ENCODE data around the gene KCNH1.
"Not testable (repeated sequence)": the region's sequence is repeated elsewhere in the genome, so short reads cannot be mapped to it uniquely, and the experiment has no call there.

The KCNH1 gene

GRCh38 chr1:211099393-211099792 is 34.6 kb downstream of the KCNH1 start:
- DNase-seq (ENCODE audit: low read depth): no peak
- H3K4me3 ChIP-seq (ENCODE audit: low read length): no peak overlapping the region
- no peak for TF ChIP-seq CTCF (conservative IDR thresholded peaks at IDR 0.05; ENCODE audit: low read depth, low read length)

GRCh38 chr1:211095381-211095780 is 38.6 kb downstream of the KCNH1 start:
- no peak for TF ChIP-seq CTCF (conservative IDR thresholded peaks at IDR 0.05; ENCODE audit: low read depth, low read length)
- H3K4me3 ChIP-seq (ENCODE audit: low read length): no peak overlapping the region
- no peak for DNase-seq (ENCODE audit: low read depth)

- TF ChIP-seq CTCF (conservative IDR thresholded peaks at IDR 0.05; ENCODE audit: low read depth, low read length): no peak
- no peak for DNase-seq (ENCODE audit: low read depth)
- H3K4me3 ChIP-seq (ENCODE audit: low read length): no peak overlapping the region
Observed at GRCh38 chr1:211092955-211093354, 41.0 kb downstream of the KCNH1 start.

- no peak for TF ChIP-seq CTCF (conservative IDR thresholded peaks at IDR 0.05; ENCODE audit: low read depth, low read length)
- no peak overlapping the region for H3K4me3 ChIP-seq (ENCODE audit: low read length)
- DNase-seq (ENCODE audit: low read depth): no peak
Observed at GRCh38 chr1:211091867-211092266, 42.1 kb downstream of the KCNH1 start.

- DNase-seq (ENCODE audit: low read depth): no peak
- no peak overlapping the region for H3K4me3 ChIP-seq (ENCODE audit: low read length)
- no peak for TF ChIP-seq CTCF (conservative IDR thresholded peaks at IDR 0.05; ENCODE audit: low read depth, low read length)
Observed at GRCh38 chr1:211089536-211089935, 44.4 kb downstream of the KCNH1 start.

GRCh38 chr1:211088156-211088555 is 45.8 kb downstream of the KCNH1 start:
- no peak for DNase-seq (ENCODE audit: low read depth)
- H3K4me3 ChIP-seq (ENCODE audit: low read length): no peak overlapping the region
- TF ChIP-seq CTCF (conservative IDR thresholded peaks at IDR 0.05; ENCODE audit: low read depth, low read length): no peak

GRCh38 chr1:211082824-211083223 is 51.1 kb downstream of the KCNH1 start:
- no peak overlapping the region for H3K4me3 ChIP-seq (ENCODE audit: low read length)
- TF ChIP-seq CTCF (conservative IDR thresholded peaks at IDR 0.05; ENCODE audit: low read depth, low read length): no peak
- no peak for DNase-seq (ENCODE audit: low read depth)

- H3K4me3 ChIP-seq (ENCODE audit: low read length); DNase-seq (ENCODE audit: low read depth): not testable (repeated sequence)
Observed at GRCh38 chr1:211081447-211081846, 52.5 kb downstream of the KCNH1 start.

All from retinal pigment epithelial cell (primary cell).